MM.1S (cell line): Measurements from ENCODE around the gene TMEM131.

Source experiments
- EZH2phosphoT487 ChIP-seq: fragments of 300-600 bp; sonication (generic); IDR thresholded peaks from 2 replicates; pipeline ENCODE4 v1.6.1; 2018; ENCODE audit warnings: antibody characterized with exemption, low read length
- TF ChIP-seq, protein P1 (sequence below): fragments of 300-600 bp; sonication (generic); IDR thresholded peaks from 2 replicates; pipeline ENCODE4 v1.5.1; 2016; ENCODE audit warnings: antibody characterized with exemption, low read length, mixed read lengths

- no peak for TF ChIP-seq EZH2phosphoT487
- TF ChIP-seq, protein P1, sequence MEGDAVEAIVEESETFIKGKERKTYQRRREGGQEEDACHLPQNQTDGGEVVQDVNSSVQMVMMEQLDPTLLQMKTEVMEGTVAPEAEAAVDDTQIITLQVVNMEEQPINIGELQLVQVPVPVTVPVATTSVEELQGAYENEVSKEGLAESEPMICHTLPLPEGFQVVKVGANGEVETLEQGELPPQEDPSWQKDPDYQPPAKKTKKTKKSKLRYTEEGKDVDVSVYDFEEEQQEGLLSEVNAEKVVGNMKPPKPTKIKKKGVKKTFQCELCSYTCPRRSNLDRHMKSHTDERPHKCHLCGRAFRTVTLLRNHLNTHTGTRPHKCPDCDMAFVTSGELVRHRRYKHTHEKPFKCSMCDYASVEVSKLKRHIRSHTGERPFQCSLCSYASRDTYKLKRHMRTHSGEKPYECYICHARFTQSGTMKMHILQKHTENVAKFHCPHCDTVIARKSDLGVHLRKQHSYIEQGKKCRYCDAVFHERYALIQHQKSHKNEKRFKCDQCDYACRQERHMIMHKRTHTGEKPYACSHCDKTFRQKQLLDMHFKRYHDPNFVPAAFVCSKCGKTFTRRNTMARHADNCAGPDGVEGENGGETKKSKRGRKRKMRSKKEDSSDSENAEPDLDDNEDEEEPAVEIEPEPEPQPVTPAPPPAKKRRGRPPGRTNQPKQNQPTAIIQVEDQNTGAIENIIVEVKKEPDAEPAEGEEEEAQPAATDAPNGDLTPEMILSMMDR, result no peak
These were observed 240.9 kb downstream of the TMEM131 start for GRCh38 chr2:97754690-97755346.
